ENCODE data around the gene OSTN. TPM values are rescaled to one million over a fixed set of nuclear protein-coding genes. Genes with fewer than 3 reads are reported as not detected.
"Not testable (repeated sequence)": the region's sequence is repeated elsewhere in the genome, so short reads cannot be mapped to it uniquely, and the experiment has no call there.

The OSTN gene
- polyA plus RNA-seq, 1 donor from 2014 or later = 0.17 TPM

GRCh38 chr3:191269289-191270085 is 70.4 kb downstream of the OSTN start:
- Histone ChIP-seq H3K36me3 (ENCODE audit: insufficient read depth, low read length) (no peaks in the 10 kb centered on the region), H3K4me2 (ENCODE audit: low read length) (no peak overlapping the region), H3K9ac (ENCODE audit: low read length) (no peak overlapping the region), H3K4me3 (ENCODE audit: low read length) (no peak overlapping the region), H3K27me3 (ENCODE audit: insufficient read depth, low read depth, low read length) (no peaks in the 10 kb centered on the region), H4K20me1 (ENCODE audit: insufficient read depth) (no peaks in the 10 kb centered on the region), H3K27ac (ENCODE audit: low read length) (no peak overlapping the region), H3K9me3 (ENCODE audit: low read length) (no peaks in the 10 kb centered on the region), H3K9me2 (ENCODE audit: insufficient read depth, low read length) (no peaks in the 10 kb centered on the region), H2AFZ (ENCODE audit: low read depth, low read length) (no peak overlapping the region), H3K79me2 (replicated peaks; ENCODE audit: insufficient read depth, low read length) (no peaks in the 10 kb centered on the region), H3F3A (ENCODE audit: insufficient read depth, low read length, poor library complexity, severe bottlenecking) (no peaks in the 10 kb centered on the region)
- TF ChIP-seq RAD21 (conservative IDR thresholded peaks at IDR 0.05) (no peak), EP300 (conservative IDR thresholded peaks at IDR 0.05; ENCODE audit: poor library complexity, severe bottlenecking) (no peak), EZH2 (IDR thresholded peaks at IDR 0.05; ENCODE audit: borderline replicate concordance, insufficient read depth, low read length, poor library complexity, severe bottlenecking) (no peak), CTCF (IDR thresholded peaks at IDR 0.05; ENCODE audit: poor library complexity, severe bottlenecking) (no peak), TAF1 (IDR thresholded peaks at IDR 0.05; ENCODE audit: low read depth) (no peak), REST (IDR thresholded peaks at IDR 0.05; ENCODE audit: borderline replicate concordance) (no peak), MXI1 (conservative IDR thresholded peaks at IDR 0.05; ENCODE audit: poor library complexity, severe bottlenecking) (no peak), SMC3 (conservative IDR thresholded peaks at IDR 0.05; ENCODE audit: poor library complexity) (no peak), POLR2AphosphoS5 (IDR thresholded peaks at IDR 0.05) (no peak)

GRCh38 chr3:191275244-191275643 is 76.2 kb downstream of the OSTN start:
- H3K27me3 ChIP-seq (ENCODE audit: insufficient read depth, low read depth, low read length); H4K20me1 ChIP-seq (ENCODE audit: insufficient read depth); H3K27ac ChIP-seq (ENCODE audit: low read length); H3K79me2 ChIP-seq (replicated peaks; ENCODE audit: insufficient read depth, low read length); H3K9me2 ChIP-seq (ENCODE audit: insufficient read depth, low read length); H3K9me3 ChIP-seq (ENCODE audit: low read length); H3K36me3 ChIP-seq (ENCODE audit: insufficient read depth, low read length); H2AFZ ChIP-seq (ENCODE audit: low read depth, low read length); H3K9ac ChIP-seq (ENCODE audit: low read length); H3K4me3 ChIP-seq (ENCODE audit: low read length); H3F3A ChIP-seq (ENCODE audit: insufficient read depth, low read length, poor library complexity, severe bottlenecking); H3K4me2 ChIP-seq (ENCODE audit: low read length): not testable (repeated sequence)

Data from neural cell (in vitro differentiated cells).